ENCODE results near the gene BCLAF3.
A peak's percentile ranks its signal among the peaks of the same experiment; 100 is the strongest.

BCLAF3 gene

DNA sequence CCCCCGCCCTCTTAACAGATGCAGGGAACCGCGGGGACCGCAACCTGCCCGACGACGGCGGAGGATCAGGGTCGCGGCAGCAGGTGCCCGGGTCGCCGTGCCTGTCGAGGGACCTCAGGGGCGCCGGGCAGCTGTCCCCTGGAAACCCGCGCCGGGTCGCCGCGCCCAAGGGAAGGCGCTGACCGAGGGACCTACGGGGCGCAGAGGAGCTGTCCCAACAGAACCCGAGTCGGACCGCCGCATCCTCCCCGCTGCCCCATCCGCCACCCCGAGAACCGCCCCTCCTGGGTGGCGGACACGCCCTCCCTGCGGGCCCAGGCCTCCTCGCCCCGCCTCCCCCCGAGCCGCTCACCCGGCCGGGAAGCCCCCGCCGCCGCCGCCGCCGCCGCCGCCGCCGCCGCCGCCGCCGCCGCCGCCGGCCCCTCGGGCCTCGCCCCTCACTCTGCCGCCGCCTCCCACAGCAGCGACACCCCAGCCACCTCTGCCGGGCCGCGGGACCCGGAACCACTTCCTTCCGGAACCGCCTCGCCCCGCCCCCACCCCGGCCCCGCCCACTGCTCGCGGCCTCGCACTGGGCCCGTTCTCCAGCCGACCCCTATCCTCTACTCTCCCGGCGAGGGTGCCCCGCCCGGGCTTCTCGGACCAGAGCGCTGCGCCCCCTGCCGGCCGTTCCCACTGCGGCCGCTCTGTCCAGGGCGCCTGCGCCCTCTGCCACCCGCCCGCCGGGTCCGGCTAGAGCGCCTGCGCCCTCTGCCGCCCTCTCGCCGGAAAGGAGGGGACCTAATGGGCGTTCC, at the start of gene BCLAF3:
TSS of gene BCLAF3 (minus strand) at position 506 of the 794 bp plus-strand sequence. CDS start 20,797 bp downstream, outside the sequence.
- intact Hi-C loops (cut with DNase I; ENCODE audit: low total_unique reads) = no loop called here
- H3K36me3 ChIP-seq = no peaks in the 10 kb centered on the region
- DNase-seq = peak; percentile 84 to 92

DNA sequence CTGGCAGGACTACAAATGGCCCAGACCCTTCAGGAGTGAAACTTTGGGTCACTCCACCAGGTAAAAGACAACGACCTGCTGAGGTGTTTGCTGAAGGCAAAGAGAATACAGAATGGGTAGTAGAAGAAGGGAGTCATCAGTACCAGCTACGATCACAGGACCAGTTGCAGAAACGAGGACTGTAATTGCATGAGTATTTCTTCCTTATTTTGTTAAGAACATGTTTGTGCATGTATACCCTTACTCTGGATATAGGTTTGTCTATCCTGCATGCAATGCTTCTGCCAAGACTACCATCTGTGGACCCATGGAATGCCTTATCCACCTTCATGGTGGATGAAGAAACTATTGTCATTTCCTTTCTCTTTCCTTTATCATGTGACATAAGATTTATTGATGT, 48.1 kb upstream of the BCLAF3 start:
- DNase-seq = no peak
- H3K27me3 ChIP-seq = no peaks in the 10 kb centered on the region
- H3K4me3 ChIP-seq = no peak overlapping the region
- H3K9me3 ChIP-seq = no peaks in the 10 kb centered on the region
- no peaks in the 10 kb centered on the region for H3K4me1 ChIP-seq
- TF ChIP-seq, protein P1, sequence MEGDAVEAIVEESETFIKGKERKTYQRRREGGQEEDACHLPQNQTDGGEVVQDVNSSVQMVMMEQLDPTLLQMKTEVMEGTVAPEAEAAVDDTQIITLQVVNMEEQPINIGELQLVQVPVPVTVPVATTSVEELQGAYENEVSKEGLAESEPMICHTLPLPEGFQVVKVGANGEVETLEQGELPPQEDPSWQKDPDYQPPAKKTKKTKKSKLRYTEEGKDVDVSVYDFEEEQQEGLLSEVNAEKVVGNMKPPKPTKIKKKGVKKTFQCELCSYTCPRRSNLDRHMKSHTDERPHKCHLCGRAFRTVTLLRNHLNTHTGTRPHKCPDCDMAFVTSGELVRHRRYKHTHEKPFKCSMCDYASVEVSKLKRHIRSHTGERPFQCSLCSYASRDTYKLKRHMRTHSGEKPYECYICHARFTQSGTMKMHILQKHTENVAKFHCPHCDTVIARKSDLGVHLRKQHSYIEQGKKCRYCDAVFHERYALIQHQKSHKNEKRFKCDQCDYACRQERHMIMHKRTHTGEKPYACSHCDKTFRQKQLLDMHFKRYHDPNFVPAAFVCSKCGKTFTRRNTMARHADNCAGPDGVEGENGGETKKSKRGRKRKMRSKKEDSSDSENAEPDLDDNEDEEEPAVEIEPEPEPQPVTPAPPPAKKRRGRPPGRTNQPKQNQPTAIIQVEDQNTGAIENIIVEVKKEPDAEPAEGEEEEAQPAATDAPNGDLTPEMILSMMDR (IDR thresholded peaks at IDR 0.05) = no peak
- H3K36me3 ChIP-seq = no peaks in the 10 kb centered on the region
- H3K27ac ChIP-seq = no peak overlapping the region
- intact Hi-C loops (cut with DNase I; ENCODE audit: low total_unique reads) = no loop called here

More for the DNA sequence above, at the start of gene BCLAF3:
- TF ChIP-seq, protein P1 (IDR thresholded peaks at IDR 0.05) = peak; percentile 76 to 78
- no peaks in the 10 kb centered on the region for H3K9me3 ChIP-seq
- peak within 1 kb of the TSS; percentile 70 to 80 for H3K27ac ChIP-seq
- no peaks in the 10 kb centered on the region for H3K27me3 ChIP-seq
- no peaks in the 10 kb centered on the region for H3K4me1 ChIP-seq
- H3K4me3 ChIP-seq = peak within 1 kb of the TSS; percentile 83 to 86

DNA sequence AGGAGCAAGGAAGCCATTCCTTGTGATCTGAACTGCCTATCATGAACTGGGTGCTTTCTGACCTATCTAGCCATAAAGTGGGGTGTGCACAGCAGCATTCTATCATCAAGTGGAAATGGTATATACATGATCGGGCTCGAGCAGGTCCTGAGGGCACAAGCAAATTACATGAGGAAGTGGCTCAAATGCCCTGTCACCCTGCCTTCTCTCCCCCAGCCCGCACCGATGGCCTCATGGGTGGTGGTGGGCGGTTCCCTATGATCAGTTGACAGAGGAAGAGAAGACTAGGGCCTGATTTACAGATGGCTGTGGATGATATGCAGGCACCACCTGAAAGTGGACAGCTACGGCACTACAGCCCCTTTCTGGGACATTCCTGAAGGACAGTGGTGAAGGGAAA, 46.3 kb upstream of the BCLAF3 start:
- Histone ChIP-seq H3K27ac (no peak overlapping the region), H3K9me3 (no peaks in the 10 kb centered on the region), H3K27me3 (no peaks in the 10 kb centered on the region), H3K4me1 (no peaks in the 10 kb centered on the region), H3K36me3 (no peaks in the 10 kb centered on the region), H3K4me3 (no peak overlapping the region)
- no peak for DNase-seq
- TF ChIP-seq, protein P1 (IDR thresholded peaks at IDR 0.05) = no peak
- intact Hi-C loops (cut with DNase I; ENCODE audit: low total_unique reads) = no loop called here

DNA sequence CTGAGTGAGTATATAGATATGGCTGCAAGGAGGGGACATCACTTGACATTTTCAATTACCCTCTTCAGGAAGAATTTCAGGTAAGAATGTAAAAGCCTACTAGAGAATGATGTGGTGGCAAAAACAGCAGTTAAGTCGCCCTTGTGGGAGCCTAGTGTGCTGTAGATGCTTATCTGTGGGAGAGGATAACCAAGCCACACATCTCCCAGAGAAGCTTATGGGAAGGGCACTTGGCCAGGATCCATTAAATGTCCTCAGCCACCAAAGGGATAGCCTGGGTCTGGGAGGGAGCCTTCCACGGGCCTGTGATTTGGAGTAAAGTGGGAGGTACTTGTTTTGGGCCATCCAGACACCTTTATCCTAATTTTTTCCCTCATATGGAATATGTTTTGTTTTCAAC, 41.3 kb upstream of the BCLAF3 start:
- H3K27ac ChIP-seq = no peak overlapping the region
- H3K4me3 ChIP-seq = no peak overlapping the region
- H3K4me1 ChIP-seq = no peaks in the 10 kb centered on the region
- DNase-seq = no peak
- intact Hi-C loops (cut with DNase I; ENCODE audit: low total_unique reads) = no loop called here
- TF ChIP-seq, protein P1 (IDR thresholded peaks at IDR 0.05) = no peak
- no peaks in the 10 kb centered on the region for H3K27me3 ChIP-seq
- no peaks in the 10 kb centered on the region for H3K9me3 ChIP-seq
- no peaks in the 10 kb centered on the region for H3K36me3 ChIP-seq

DNA sequence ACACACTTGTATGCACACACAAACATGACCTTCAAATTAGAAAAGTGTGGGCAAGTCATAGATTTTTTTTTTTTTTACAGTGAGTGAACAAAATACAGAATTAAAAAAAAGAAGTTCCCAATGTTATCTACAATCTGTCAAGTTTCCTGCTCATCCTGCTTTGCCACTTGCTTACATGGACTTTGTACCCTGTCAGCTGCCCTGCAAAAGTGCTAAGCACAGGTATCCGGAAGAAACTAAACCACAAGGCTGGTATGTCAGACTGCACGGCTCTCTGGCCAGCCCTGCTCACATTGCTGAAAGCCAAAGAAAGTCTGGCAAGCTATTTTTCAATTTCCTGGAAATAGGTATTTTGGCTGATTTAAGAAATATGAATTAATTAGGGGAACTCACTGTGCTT, 38.9 kb upstream of the BCLAF3 start:
- no peaks in the 10 kb centered on the region for H3K36me3 ChIP-seq
- TF ChIP-seq, protein P1 (IDR thresholded peaks at IDR 0.05) = no peak
- no peak overlapping the region for H3K4me3 ChIP-seq
- H3K27ac ChIP-seq = no peak overlapping the region
- no peaks in the 10 kb centered on the region for H3K9me3 ChIP-seq
- no peak for DNase-seq
- no peaks in the 10 kb centered on the region for H3K27me3 ChIP-seq
- intact Hi-C loops (cut with DNase I; ENCODE audit: low total_unique reads) = no loop called here
- H3K4me1 ChIP-seq = no peaks in the 10 kb centered on the region

Data from tibial artery (tissue), 4 donors.